IPS-NIHi11 (cell line): Measurements from ENCODE around the gene TPSAB1.

Source experiments
- DNase-seq: peaks from one replicate; pipeline ENCODE4 v3.0.0; 2012; ENCODE audit warnings: mixed read lengths, low spot score

Gene TPSAB1

GRCh38 chr16:1285669-1286512 lies 45.4 kb downstream of the TPSAB1 start:
- no peak for DNase-seq

- DNase-seq = no peak
These were observed 46.1 kb downstream of the TPSAB1 start for GRCh38 chr16:1286513-1287094.

GRCh38 chr16:1287982-1288670 lies 47.6 kb downstream of the TPSAB1 start:
- no peak for DNase-seq

GRCh38 chr16:1288813-1289476 lies 48.4 kb downstream of the TPSAB1 start:
- DNase-seq = peak; percentile 63

GRCh38 chr16:1289477-1289866 lies 49.0 kb downstream of the TPSAB1 start:
- DNase-seq = no peak

GRCh38 chr16:1290063-1290501 lies 49.6 kb downstream of the TPSAB1 start:
- DNase-seq = no peak

GRCh38 chr16:1290860-1291575 lies 50.5 kb downstream of the TPSAB1 start:
- no peak for DNase-seq

GRCh38 chr16:1291576-1291974 lies 51.1 kb downstream of the TPSAB1 start:
- DNase-seq = no peak
